PC-9 (cell line): Measurements from ENCODE around the gene ANXA9. TPM values are rescaled to one million over a fixed set of nuclear protein-coding genes. Genes with fewer than 3 reads are reported as not detected.

Experiments
- BruUV-seq: library from RNA; stranded (reverse); fragments of 400-500 nt; replicated peaks from 2 replicates; lab custom pipeline; 2021; lab: Mats Ljungman, UMichigan
- CTCF ChIA-PET: fragments of 300-600 bp; sonication (Branson Sonifier 250); formaldehyde crosslinking; loops from one replicate; lab custom pipeline; 2022; ENCODE audit warnings: antibody characterized with exemption; lab: Charles Lee
- POLR2A ChIA-PET: fragments of 300-600 bp; sonication (Branson Sonifier 250); formaldehyde crosslinking; loops from one replicate; lab custom pipeline; 2022; ENCODE audit warnings: antibody characterized with exemption; ENCODE audit not compliant: unreplicated experiment; lab: Charles Lee
- DNase-seq, 2 experiments: peaks; one replicate each; pipeline versions ENCODE4 v3.0.0 to v3.0.0-alpha.2; 2015 to 2022; ENCODE audit warnings: mixed read lengths in 1 of 2
- H2AFZ ChIP-seq: fragments of 200-600 bp; sonication (generic); 2 replicates; pipeline ENCODE4 v1.8.1; 2017; ENCODE audit warnings: antibody characterized with exemption
- H3F3A ChIP-seq: fragments of 200-600 bp; sonication (generic); 2 replicates; pipeline ENCODE4 v1.8.1; 2017; ENCODE audit warnings: antibody characterized with exemption, mild to moderate bottlenecking, low read depth; ENCODE audit not compliant: insufficient read depth
- H3K27ac ChIP-seq: fragments of 200-600 bp; sonication (generic); 2 replicates; pipeline ENCODE4 v1.6.1; 2016; ENCODE audit warnings: mixed run types
- H3K27me3 ChIP-seq: fragments of 200-600 bp; sonication (generic); 2 replicates; pipeline ENCODE4 v1.6.1; 2016; ENCODE audit warnings: low read depth, mixed run types; ENCODE audit not compliant: insufficient read depth
- H3K36me3 ChIP-seq: fragments of 200-600 bp; sonication (generic); 2 replicates; pipeline ENCODE4 v1.6.1; 2016; ENCODE audit warnings: low read depth, mixed run types
- H3K4me1 ChIP-seq: fragments of 200-600 bp; sonication (generic); replicated peaks from 2 replicates; pipeline ENCODE4 v1.6.1; 2016; ENCODE audit warnings: mixed run types; ENCODE audit not compliant: insufficient read depth
- H3K4me2 ChIP-seq: fragments of 200-600 bp; sonication (generic); 2 replicates; pipeline ENCODE4 v1.6.1; 2017; ENCODE audit warnings: mixed run types
- H3K4me3 ChIP-seq: fragments of 200-600 bp; sonication (generic); 2 replicates; pipeline ENCODE4 v1.6.1; 2016; ENCODE audit warnings: mixed run types
- H3K79me2 ChIP-seq: fragments of 200-600 bp; sonication (generic); 2 replicates; pipeline ENCODE4 v1.6.1; 2017; ENCODE audit warnings: low read depth, mixed run types
- H3K9me2 ChIP-seq: fragments of 200-600 bp; sonication (generic); 2 replicates; pipeline ENCODE4 v1.8.1; 2017; ENCODE audit warnings: mild to moderate bottlenecking; ENCODE audit not compliant: insufficient read depth
- H3K9me3 ChIP-seq: fragments of 200-600 bp; sonication (generic); 2 replicates; pipeline ENCODE4 v1.8.1; 2016; ENCODE audit warnings: low read depth; ENCODE audit not compliant: insufficient read depth
- H4K20me1 ChIP-seq: fragments of 200-600 bp; sonication (generic); 2 replicates; pipeline ENCODE4 v1.8.1; 2017; ENCODE audit not compliant: insufficient read depth
- EZH2 ChIP-seq: fragments of 200-600 bp; sonication (generic); IDR thresholded peaks from 2 replicates; pipeline ENCODE4 v1.8.0; 2017; ENCODE audit warnings: antibody characterized with exemption, low read depth
- intact Hi-C: fragments of 100-400 bp; cut with micrococcal nuclease; formaldehyde crosslinking; loops from one replicate; pipeline ENCODE4 v1.10.0; 2022; ENCODE audit not compliant: unreplicated experiment
- total RNA-seq: library from RNA; stranded (reverse); gene quantifications from 2 replicates; pipeline ENCODE4 v1.2.3, GENCODE V29; 2021
- TF ChIP-seq, protein P1 (sequence below): fragments of 200-600 bp; sonication (generic); conservative IDR thresholded peaks from 2 replicates; pipeline ENCODE4 v1.6.1; 2017; ENCODE audit warnings: mixed run types, antibody characterized with exemption, mild to moderate bottlenecking, moderate library complexity

The ANXA9 gene
- total RNA-seq, 1 experiment from 2014 or later, result 10.6 TPM

GRCh38 chr1:151013518-151013917, 31.4 kb downstream of the ANXA9 start:
- no peaks in the 10 kb centered on the region for H3K27me3 ChIP-seq
- no peaks in the 10 kb centered on the region; the same call in none of the 2 replicates for H3F3A ChIP-seq
- H2AFZ ChIP-seq, result no peak overlapping the region
- POLR2A ChIA-PET, result no interaction called here
- TF ChIP-seq, protein P1, sequence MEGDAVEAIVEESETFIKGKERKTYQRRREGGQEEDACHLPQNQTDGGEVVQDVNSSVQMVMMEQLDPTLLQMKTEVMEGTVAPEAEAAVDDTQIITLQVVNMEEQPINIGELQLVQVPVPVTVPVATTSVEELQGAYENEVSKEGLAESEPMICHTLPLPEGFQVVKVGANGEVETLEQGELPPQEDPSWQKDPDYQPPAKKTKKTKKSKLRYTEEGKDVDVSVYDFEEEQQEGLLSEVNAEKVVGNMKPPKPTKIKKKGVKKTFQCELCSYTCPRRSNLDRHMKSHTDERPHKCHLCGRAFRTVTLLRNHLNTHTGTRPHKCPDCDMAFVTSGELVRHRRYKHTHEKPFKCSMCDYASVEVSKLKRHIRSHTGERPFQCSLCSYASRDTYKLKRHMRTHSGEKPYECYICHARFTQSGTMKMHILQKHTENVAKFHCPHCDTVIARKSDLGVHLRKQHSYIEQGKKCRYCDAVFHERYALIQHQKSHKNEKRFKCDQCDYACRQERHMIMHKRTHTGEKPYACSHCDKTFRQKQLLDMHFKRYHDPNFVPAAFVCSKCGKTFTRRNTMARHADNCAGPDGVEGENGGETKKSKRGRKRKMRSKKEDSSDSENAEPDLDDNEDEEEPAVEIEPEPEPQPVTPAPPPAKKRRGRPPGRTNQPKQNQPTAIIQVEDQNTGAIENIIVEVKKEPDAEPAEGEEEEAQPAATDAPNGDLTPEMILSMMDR, result no peak
- no peak for TF ChIP-seq EZH2
- intact Hi-C loops, result no loop called here
- CTCF ChIA-PET, result no interaction called here
- H3K36me3 ChIP-seq, result 0 out of 2 replicates have a peak, but pooled peaks cover 6% of the 10 kb centered on the region
- peaks cover 7% of the 10 kb centered on the region; the same call in 1 of the 2 replicates for H3K4me1 ChIP-seq
- H3K9me2 ChIP-seq, result no peaks in the 10 kb centered on the region
- H3K27ac ChIP-seq, result no peak overlapping the region
- H4K20me1 ChIP-seq, result no peaks in the 10 kb centered on the region
- no peak overlapping the region for H3K4me3 ChIP-seq
- H3K79me2 ChIP-seq, result peaks cover 23% of the 10 kb centered on the region
- DNase-seq, result no peak
- H3K9me3 ChIP-seq, result no peaks in the 10 kb centered on the region
- no TSS peak for BruUV-seq
- H3K4me2 ChIP-seq, result no peak overlapping the region

DNA sequence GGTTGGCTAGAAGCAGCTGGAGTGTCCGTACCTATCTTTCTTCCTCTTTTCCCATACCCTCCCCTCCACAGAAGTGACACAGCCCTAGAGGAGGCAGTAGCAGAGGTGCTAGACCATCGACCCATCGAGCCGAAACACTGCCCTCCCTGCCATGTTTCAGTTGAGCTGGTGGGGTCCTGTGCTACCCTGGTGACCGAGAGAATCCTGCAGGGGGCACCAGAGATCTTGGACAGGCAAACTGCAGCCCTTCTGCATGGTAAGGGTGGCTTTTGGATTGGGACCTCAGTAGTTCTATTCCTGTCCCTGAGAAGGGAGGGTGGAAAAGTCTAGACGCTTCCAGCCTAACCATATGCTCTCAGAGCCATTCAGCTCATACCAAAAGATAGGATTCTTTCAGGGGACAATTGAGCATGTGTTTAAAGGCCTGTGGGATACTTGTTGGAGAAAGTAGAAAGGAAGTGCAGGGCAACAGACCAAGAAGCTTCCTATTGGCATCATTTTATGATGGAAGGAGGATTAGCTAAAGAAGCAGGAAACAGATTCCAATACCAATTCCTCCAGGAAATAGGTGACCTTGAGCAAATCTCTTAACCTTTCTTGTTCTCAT, 42.6 kb downstream of the ANXA9 start:
- H3K27me3 ChIP-seq, result no peaks in the 10 kb centered on the region
- H3K9me3 ChIP-seq, result no peaks in the 10 kb centered on the region
- POLR2A ChIA-PET, result interaction anchor here (0.5 kb wide), 1 partner anchor 327 kb away, joined by 8 read pairs; the partner anchor contains the start of gene GOLPH3L
- DNase-seq, result peak in 1 of 2 experiments; percentile 62
- H3K4me2 ChIP-seq, result no peak overlapping the region
- H3K79me2 ChIP-seq, result no peaks in the 10 kb centered on the region
- H2AFZ ChIP-seq, result no peak overlapping the region
- no peak for TF ChIP-seq EZH2
- TF ChIP-seq, protein P1, result peak; percentile 79
- 0 out of 2 replicates have a peak, but pooled peaks cover 4% of the 10 kb centered on the region for H3F3A ChIP-seq
- no peak overlapping the region for H3K27ac ChIP-seq
- no peak overlapping the region for H3K4me3 ChIP-seq
- intact Hi-C loops, result loop anchor here (1.0 to 2.0 kb wide), 2 partner anchors 24 to 132 kb away; partner anchors contain the start of gene TNFAIP8L2
- BruUV-seq, result no TSS peak
- H3K9me2 ChIP-seq, result no peaks in the 10 kb centered on the region
- CTCF ChIA-PET, result interaction anchor here (0.5 to 1.3 kb wide), 5 partner anchors 24 to 131 kb away, joined by 3 to 15 read pairs (median 3); no protein-coding TSS in a partner anchor
- H4K20me1 ChIP-seq, result no peaks in the 10 kb centered on the region
- peaks cover 6% of the 10 kb centered on the region; the same call in 1 of the 2 replicates for H3K36me3 ChIP-seq
- H3K4me1 ChIP-seq, result no peaks in the 10 kb centered on the region

- H3K4me2 ChIP-seq, result no peak overlapping the region
- H3K9me3 ChIP-seq, result no peaks in the 10 kb centered on the region
- no peaks in the 10 kb centered on the region for H3K79me2 ChIP-seq
- no peak for DNase-seq
- no peak overlapping the region for H3K4me3 ChIP-seq
- ChIA-PET POLR2A (no interaction called here), CTCF (no interaction called here)
- H2AFZ ChIP-seq, result no peak overlapping the region
- no peaks in the 10 kb centered on the region for H3K4me1 ChIP-seq
- no peaks in the 10 kb centered on the region for H4K20me1 ChIP-seq
- intact Hi-C loops, result no loop called here
- no TSS peak for BruUV-seq
- no peak overlapping the region for H3K27ac ChIP-seq
- H3K36me3 ChIP-seq, result peaks cover 6% of the 10 kb centered on the region; the same call in 1 of the 2 replicates
- TF ChIP-seq EZH2, result no peak
- TF ChIP-seq, protein P1, result no peak
- H3F3A ChIP-seq, result 0 out of 2 replicates have a peak, but pooled peaks cover 4% of the 10 kb centered on the region
- H3K9me2 ChIP-seq, result no peaks in the 10 kb centered on the region
- H3K27me3 ChIP-seq, result no peaks in the 10 kb centered on the region
Observed at GRCh38 chr1:151026460-151026859, 44.4 kb downstream of the ANXA9 start.
